MCF 10A (cell line): ENCODE measurements around the gene RCL1. TPM values are rescaled to one million over a fixed set of nuclear protein-coding genes. Genes with fewer than 3 reads are reported as not detected.
"Not testable (repeated sequence)": the region's sequence is repeated elsewhere in the genome, so short reads cannot be mapped to it uniquely, and the experiment has no call there.

ENCODE experiments used
- BruUV-seq: library from RNA; stranded (reverse); fragments of 400-500 nt; replicated peaks from 2 replicates; lab custom pipeline; 2021; lab: Mats Ljungman, UMichigan
- CTCF ChIA-PET: fragments of 300-600 bp; sonication (Branson Sonifier 250); formaldehyde crosslinking; extraction: SDS; loops from one replicate; lab custom pipeline; 2021; ENCODE audit warnings: antibody characterized with exemption, inconsistent platforms; lab: Yijun Ruan, JAX
- POLR2A ChIA-PET: fragments of 300-600, 350-650 bp; sonication (Branson Sonifier 250); formaldehyde crosslinking; extraction: SDS; loops from one replicate; lab custom pipeline; 2020; ENCODE audit warnings: antibody characterized with exemption, inconsistent platforms; lab: Yijun Ruan, JAX
- DNase-seq: peaks from one replicate; pipeline ENCODE4 v3.0.0-alpha.2; 2018; ENCODE audit not compliant: unreplicated experiment
- H3K27ac Mint-ChIP-seq: one replicate; pipeline ENCODE4 v1.8.0; 2022; ENCODE audit warnings: mild to moderate bottlenecking, low read depth, mixed read lengths; ENCODE audit not compliant: unreplicated experiment
- H3K27me3 Mint-ChIP-seq: one replicate; pipeline ENCODE4 v1.8.0; 2022; ENCODE audit warnings: mixed read lengths; ENCODE audit not compliant: insufficient read depth, unreplicated experiment
- H3K36me3 Mint-ChIP-seq: one replicate; pipeline ENCODE4 v1.8.0; 2022; ENCODE audit warnings: mild to moderate bottlenecking, moderate library complexity, mixed read lengths; ENCODE audit not compliant: insufficient read depth, unreplicated experiment
- H3K4me1 Mint-ChIP-seq: one replicate; pipeline ENCODE4 v1.8.0; 2022; ENCODE audit warnings: mixed read lengths; ENCODE audit not compliant: insufficient read depth, unreplicated experiment
- H3K4me3 Mint-ChIP-seq: one replicate; pipeline ENCODE4 v1.8.0; 2022; ENCODE audit warnings: mild to moderate bottlenecking, moderate library complexity, mixed read lengths; ENCODE audit not compliant: unreplicated experiment
- H3K9me3 Mint-ChIP-seq: one replicate; pipeline ENCODE4 v1.8.0; 2022; ENCODE audit warnings: mixed read lengths; ENCODE audit not compliant: unreplicated experiment
- intact Hi-C: fragments of 100-400 bp; cut with micrococcal nuclease; formaldehyde crosslinking; loops from 2 replicates; pipeline ENCODE4 v1.14.1; 2022
- total RNA-seq: library from RNA; stranded (reverse); gene quantifications from 2 replicates; pipeline ENCODE4 v1.2.3, GENCODE V29; 2022
- TF ChIP-seq, protein P1 (sequence below): fragments of 200-600 bp; IDR thresholded peaks from one replicate; pipeline ENCODE4 v1.8.0; 2022; ENCODE audit warnings: antibody characterized with exemption, mild to moderate bottlenecking; ENCODE audit not compliant: unreplicated experiment

RCL1 gene
- total RNA-seq, 1 experiment from 2014 or later = 27.8 TPM

DNA sequence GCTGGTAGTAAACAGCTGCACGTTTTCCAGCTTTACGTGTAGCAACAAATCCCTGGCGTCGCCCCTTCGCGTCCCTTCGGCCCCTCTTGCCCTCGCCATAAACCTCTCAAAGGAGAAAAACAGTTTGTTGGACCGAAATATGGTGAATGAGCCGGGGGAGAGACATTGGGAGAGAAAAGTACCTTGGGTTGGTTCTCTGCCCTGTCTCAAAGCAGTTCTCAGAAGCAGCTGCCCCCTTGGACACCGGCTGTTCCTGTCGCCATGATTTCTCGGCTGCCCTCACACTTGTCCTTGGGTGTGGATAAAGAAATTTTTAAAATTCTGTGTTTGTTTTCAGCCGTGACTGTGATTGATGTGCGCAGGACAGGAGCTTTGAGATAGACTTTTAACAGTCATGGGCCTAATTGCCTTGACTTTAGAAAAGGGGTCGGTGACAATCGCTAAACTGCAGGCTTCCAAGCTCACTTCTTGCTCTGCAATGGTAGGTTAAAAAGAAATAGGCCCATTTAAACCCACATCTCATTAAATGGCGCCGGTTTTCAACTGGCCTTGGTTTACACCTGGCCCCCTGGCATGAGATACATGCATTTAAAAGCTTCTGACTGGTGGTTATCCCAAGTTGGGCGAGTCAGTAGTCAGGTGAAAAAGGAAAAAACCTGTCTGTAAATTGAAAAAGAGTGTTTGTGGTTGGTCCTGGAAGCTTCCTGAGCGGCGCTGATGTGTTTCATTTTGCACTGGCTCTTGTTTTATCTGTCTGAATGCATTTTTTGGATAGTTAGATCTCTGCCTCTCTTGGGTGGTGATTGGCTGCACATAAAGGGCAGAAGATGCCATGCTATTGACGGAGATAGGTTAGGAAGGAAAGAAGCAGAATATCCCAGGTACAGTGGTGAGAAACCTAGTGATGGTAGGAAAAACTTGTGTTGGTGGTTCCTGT, 983 bp downstream of the RCL1 start:
- TF ChIP-seq, protein P1, sequence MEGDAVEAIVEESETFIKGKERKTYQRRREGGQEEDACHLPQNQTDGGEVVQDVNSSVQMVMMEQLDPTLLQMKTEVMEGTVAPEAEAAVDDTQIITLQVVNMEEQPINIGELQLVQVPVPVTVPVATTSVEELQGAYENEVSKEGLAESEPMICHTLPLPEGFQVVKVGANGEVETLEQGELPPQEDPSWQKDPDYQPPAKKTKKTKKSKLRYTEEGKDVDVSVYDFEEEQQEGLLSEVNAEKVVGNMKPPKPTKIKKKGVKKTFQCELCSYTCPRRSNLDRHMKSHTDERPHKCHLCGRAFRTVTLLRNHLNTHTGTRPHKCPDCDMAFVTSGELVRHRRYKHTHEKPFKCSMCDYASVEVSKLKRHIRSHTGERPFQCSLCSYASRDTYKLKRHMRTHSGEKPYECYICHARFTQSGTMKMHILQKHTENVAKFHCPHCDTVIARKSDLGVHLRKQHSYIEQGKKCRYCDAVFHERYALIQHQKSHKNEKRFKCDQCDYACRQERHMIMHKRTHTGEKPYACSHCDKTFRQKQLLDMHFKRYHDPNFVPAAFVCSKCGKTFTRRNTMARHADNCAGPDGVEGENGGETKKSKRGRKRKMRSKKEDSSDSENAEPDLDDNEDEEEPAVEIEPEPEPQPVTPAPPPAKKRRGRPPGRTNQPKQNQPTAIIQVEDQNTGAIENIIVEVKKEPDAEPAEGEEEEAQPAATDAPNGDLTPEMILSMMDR = no peak
- peak; percentile 25 for DNase-seq
- ChIA-PET CTCF (interaction anchor here (0.6 to 11.2 kb wide), 14 partner anchors 11 to 978 kb away, joined by 3 to 175 read pairs (median 4); partner anchors contain the start of genes AK3 and CD274), POLR2A (interaction anchor here (0.6 to 3.1 kb wide), 26 partner anchors 8 to 233 kb away, joined by 3 to 43 read pairs (median 4); partner anchors contain the start of genes AK3, CDC37L1 and JAK2)
- Mint-ChIP-seq H3K9me3 (no peaks in the 10 kb centered on the region), H3K4me3 (peak overlapping the region; percentile 100), H3K4me1 (peaks cover 25% of the 10 kb centered on the region), H3K27ac (peak overlapping the region; percentile 85), H3K27me3 (no peaks in the 10 kb centered on the region), H3K36me3 (no peaks in the 10 kb centered on the region)
- TSS peak; percentile 26 for BruUV-seq
- intact Hi-C loops = loop anchor here (5.0 kb wide), 1 partner anchor 39 kb away; no protein-coding TSS in a partner anchor

DNA sequence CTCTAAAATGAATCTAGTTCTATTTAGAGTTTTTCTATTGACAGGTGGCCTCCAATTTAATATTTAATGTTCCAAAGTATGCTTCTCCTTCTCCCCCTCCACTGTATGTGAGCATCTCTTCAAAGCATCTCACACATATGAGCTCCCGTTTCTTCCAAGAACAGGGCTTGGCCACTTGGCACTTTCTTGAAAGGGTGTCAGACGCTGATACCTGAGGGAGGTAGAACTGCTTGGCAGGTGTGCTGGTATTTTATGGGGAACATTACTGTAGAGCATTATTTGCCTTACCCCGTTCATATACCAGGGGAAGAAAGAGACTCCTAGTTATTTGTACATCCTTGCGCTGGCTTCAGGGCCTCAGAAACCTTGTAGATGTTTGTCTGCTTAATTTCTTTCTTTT, 1.9 kb downstream of the RCL1 start:
- intact Hi-C loops = loop anchor here (5.0 kb wide), 2 partner anchors 32 to 38 kb away; no protein-coding TSS in a partner anchor
- H3K4me3 Mint-ChIP-seq = peak overlapping the region; percentile 100
- peaks cover 30% of the 10 kb centered on the region for H3K4me1 Mint-ChIP-seq

DNA sequence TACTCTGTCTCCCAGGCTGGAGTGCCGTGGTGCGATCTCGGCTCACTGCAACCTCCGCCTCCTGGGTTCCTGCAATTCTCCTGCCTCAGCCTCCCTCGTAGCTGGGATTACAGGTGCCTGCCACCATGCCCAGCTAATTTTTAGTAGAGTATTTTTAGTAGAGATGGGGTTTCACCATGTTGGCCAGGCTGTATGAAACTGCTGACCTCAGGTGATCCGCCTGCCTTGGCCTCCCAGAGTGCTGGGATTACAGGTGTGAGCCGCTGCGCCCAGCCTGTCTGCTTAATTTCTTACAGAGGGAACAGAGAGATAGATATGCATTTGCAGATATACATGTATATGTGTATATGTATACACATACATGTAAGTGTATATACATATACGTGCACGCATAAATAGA, 2.4 kb downstream of the RCL1 start:
- peak overlapping the region; percentile 100 for H3K4me3 Mint-ChIP-seq
- POLR2A ChIA-PET = interaction anchor here (1.1 kb wide), 2 partner anchors 10 to 27 kb away, joined by 3 to 4 read pairs; no protein-coding TSS in a partner anchor
- intact Hi-C loops = loop anchor here (5.0 kb wide), 1 partner anchor 33 kb away; no protein-coding TSS in a partner anchor

More for the DNA sequence above, 1.9 kb downstream of the RCL1 start:
- H3K36me3 Mint-ChIP-seq = no peaks in the 10 kb centered on the region
- H3K9me3 Mint-ChIP-seq = no peaks in the 10 kb centered on the region
- ChIA-PET POLR2A (interaction anchor here (0.6 to 3.1 kb wide), 6 partner anchors 28 to 191 kb away, joined by 3 to 43 read pairs (median 9); partner anchors contain the start of genes AK3 and JAK2), CTCF (interaction anchor here (0.6 to 11.2 kb wide), 7 partner anchors 10 to 192 kb away, joined by 3 to 175 read pairs (median 9); partner anchors contain the start of gene AK3)
- no peak for DNase-seq
- no peaks in the 10 kb centered on the region for H3K27me3 Mint-ChIP-seq
- TF ChIP-seq, protein P1 = no peak
- H3K27ac Mint-ChIP-seq = no peak overlapping the region
- no TSS peak for BruUV-seq

DNA sequence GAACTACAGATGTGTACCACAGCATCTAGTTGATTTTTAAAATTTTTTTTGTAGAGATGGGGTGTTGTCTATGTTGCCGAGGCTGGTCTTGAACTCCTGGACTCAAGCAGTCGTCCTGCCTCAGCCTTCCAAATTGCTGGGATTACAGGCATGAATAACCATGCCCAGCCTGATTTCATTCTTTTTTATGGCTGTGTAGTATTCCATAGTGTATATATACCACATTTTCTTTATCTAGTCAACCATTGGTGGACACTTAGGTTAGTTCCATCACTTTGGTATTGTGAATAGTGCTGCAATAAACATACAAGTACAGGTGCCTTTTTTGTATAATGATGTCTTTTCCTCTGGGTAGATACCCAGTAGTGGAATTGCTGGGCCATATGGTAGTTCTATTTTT, 3.8 kb downstream of the RCL1 start:
- ChIA-PET CTCF (interaction anchor here (0.5 to 11.2 kb wide), 27 partner anchors 8 to 786 kb away, joined by 3 to 175 read pairs (median 4); partner anchors contain the start of gene AK3), POLR2A (interaction anchor here (1.2 to 1.4 kb wide), 3 partner anchors 12 to 56 kb away, joined by 4 read pairs; partner anchors contain the start of gene AK3)
- DNase-seq = no peak
- Mint-ChIP-seq H3K4me3 (no peak overlapping the region), H3K9me3 (no peaks in the 10 kb centered on the region), H3K27me3 (no peaks in the 10 kb centered on the region), H3K4me1 (peaks cover 30% of the 10 kb centered on the region), H3K27ac (no peak overlapping the region), H3K36me3 (peaks cover under 1% of the 10 kb centered on the region)
- TF ChIP-seq, protein P1 = no peak
- BruUV-seq = no TSS peak
- intact Hi-C loops = loop anchor here (5.0 kb wide), 1 partner anchor 34 kb away; no protein-coding TSS in a partner anchor

More for the DNA sequence above, 2.4 kb downstream of the RCL1 start:
- not testable (repeated sequence) for H3K36me3 Mint-ChIP-seq, H3K27ac Mint-ChIP-seq, H3K9me3 Mint-ChIP-seq, DNase-seq, H3K27me3 Mint-ChIP-seq, BruUV-seq
- H3K4me1 Mint-ChIP-seq = peaks cover 30% of the 10 kb centered on the region
- CTCF ChIA-PET = interaction anchor here (0.6 to 11.2 kb wide), 5 partner anchors 36 to 193 kb away, joined by 4 to 175 read pairs (median 9); no protein-coding TSS in a partner anchor
